Stimulated activated CD8-positive, alpha-beta memory T cell treated with anti-CD3 and anti-CD28 coated beads, Interleukin-7, amount 100 ng/mL, for 48 hours (primary cell): ENCODE results near the gene PRDM7.
A peak's percentile ranks its signal among the peaks of the same experiment; 100 is the strongest.
"Not testable (repeated sequence)": the region's sequence is repeated elsewhere in the genome, so short reads cannot be mapped to it uniquely, and the experiment has no call there.

Experiments
- DNase-seq, 2 donors: peaks; one replicate each; pipeline ENCODE4 v3.0.0-alpha.2; 2020; ENCODE audit warnings: low read depth in 1 of 2; ENCODE audit errors: extremely low read depth in 1 of 2

Gene PRDM7

GRCh38 chr16:90077240-90077756 lies at the start of gene PRDM7:
TSS of gene PRDM7 (minus strand) at chr16:90077331. CDS start at chr16:90075910, 1,421 bp downstream.
- DNase-seq: peak; percentile 96

GRCh38 chr16:90121846-90122245 lies 44.7 kb upstream of the PRDM7 start:
- DNase-seq: not testable (repeated sequence)

- not testable (repeated sequence) for DNase-seq
These were observed 30.5 kb upstream of the PRDM7 start for GRCh38 chr16:90107617-90108016.

- DNase-seq: not testable (repeated sequence)
These were observed 29.9 kb upstream of the PRDM7 start for GRCh38 chr16:90107060-90107459.

- DNase-seq: peak; percentile 55 to 61
These were observed 29.1 kb upstream of the PRDM7 start for GRCh38 chr16:90106271-90106670.

- DNase-seq: not testable (repeated sequence)
These were observed 27.6 kb upstream of the PRDM7 start for GRCh38 chr16:90104725-90105124.

- DNase-seq: not testable (repeated sequence)
These were observed 25.2 kb upstream of the PRDM7 start for GRCh38 chr16:90102086-90102884.

GRCh38 chr16:90101332-90101731 lies 24.2 kb upstream of the PRDM7 start:
- DNase-seq: not testable (repeated sequence)

GRCh38 chr16:90100790-90101189 lies 23.7 kb upstream of the PRDM7 start:
- DNase-seq: not testable (repeated sequence)

GRCh38 chr16:90100229-90100628 lies 23.1 kb upstream of the PRDM7 start:
- not testable (repeated sequence) for DNase-seq

- DNase-seq: not testable (repeated sequence)
These were observed 21.8 kb upstream of the PRDM7 start for GRCh38 chr16:90098936-90099335.

GRCh38 chr16:90097010-90097684 lies 20.0 kb upstream of the PRDM7 start:
- not testable (repeated sequence) for DNase-seq

- DNase-seq: not testable (repeated sequence)
These were observed 17.7 kb upstream of the PRDM7 start for GRCh38 chr16:90094791-90095190.

GRCh38 chr16:90094296-90094695 lies 17.2 kb upstream of the PRDM7 start:
- DNase-seq: not testable (repeated sequence)

GRCh38 chr16:90093799-90094198 lies 16.7 kb upstream of the PRDM7 start:
- DNase-seq: not testable (repeated sequence)

- not testable (repeated sequence) for DNase-seq
These were observed 15.7 kb upstream of the PRDM7 start for GRCh38 chr16:90092781-90093180.

GRCh38 chr16:90084215-90084950 lies 7.3 kb upstream of the PRDM7 start:
- DNase-seq: no peak

GRCh38 chr16:90083139-90083538 lies 6.0 kb upstream of the PRDM7 start:
- DNase-seq: no peak

GRCh38 chr16:90081606-90081970 lies 4.5 kb upstream of the PRDM7 start:
- no peak for DNase-seq

- no peak for DNase-seq
These were observed 1.4 kb upstream of the PRDM7 start for GRCh38 chr16:90078579-90078895.
